B cell (primary cell): ENCODE measurements around the gene NKX1-2. TPM values are rescaled to one million over a fixed set of nuclear protein-coding genes. Genes with fewer than 3 reads are reported as not detected.

Experiments used
- ATAC-seq: fragments of 200-7000 bp; cut with Tn5 transposase; one replicate; pipeline ENCODE4 v1.10.0; 2021; ENCODE audit warnings: low read depth, mild to moderate bottlenecking, moderate number of reproducible peaks, moderate library complexity
- CTCF ChIA-PET: fragments of 350-600 bp; sonication (Branson Sonifier 250); formaldehyde crosslinking; loops from one replicate; lab custom pipeline; 2021; ENCODE audit warnings: antibody characterized with exemption, inconsistent platforms; lab: Charles Lee
- POLR2A ChIA-PET: fragments of 350-600 bp; sonication (Branson Sonifier 250); formaldehyde crosslinking; loops from one replicate; lab custom pipeline; 2021; ENCODE audit warnings: antibody characterized with exemption; lab: Charles Lee
- DNase-seq: peaks from one replicate; pipeline ENCODE4 v3.0.0; 2013
- H2AFZ ChIP-seq: 2 replicates; pipeline ENCODE4 v1.6.1; 2012; ENCODE audit warnings: mild to moderate bottlenecking, low read depth, low read length; ENCODE audit not compliant: insufficient read depth, poor library complexity, severe bottlenecking
- H3K27ac ChIP-seq, 2 donors: 1 replicate in 1 of 2; 2 replicates in 1 of 2; pipeline ENCODE4 v1.5.1; 2012 to 2013; ENCODE audit warnings: low read length in 2 of 2, mild to moderate bottlenecking in 2 of 2, moderate library complexity in 1 of 2
- H3K27me3 ChIP-seq, 4 experiments: fragments of 200-600 bp in 1 of 4; sonication (generic) in 1 of 4; replicated peaks in 1 of 4; 1 replicate in 2 of 4; 2 replicates in 2 of 4; pipeline versions ENCODE4 v1.6.1 to v1.7.0; 2013 to 2016; ENCODE audit warnings: low read length in 3 of 4, mild to moderate bottlenecking in 2 of 4, mixed read lengths in 1 of 4, moderate library complexity in 1 of 4; ENCODE audit not compliant: insufficient read depth in 4 of 4, control insufficient read depth in 3 of 4; ENCODE audit errors: control extremely low read depth in 1 of 4
- H3K36me3 ChIP-seq, 2 experiments: replicated peaks in 1 of 2; 1 replicate in 1 of 2; 2 replicates in 1 of 2; pipeline versions ENCODE4 v1.6.1 to v1.7.1; 2013; ENCODE audit warnings: low read length in 1 of 2; ENCODE audit not compliant: insufficient read depth in 2 of 2, control insufficient read depth in 1 of 2; ENCODE audit errors: control extremely low read depth in 1 of 2, extremely low read depth in 1 of 2
- H3K4me1 ChIP-seq, 2 donors: fragments of 200-600 bp in 1 of 2; sonication (generic) in 1 of 2; 1 replicate in 1 of 2; 2 replicates in 1 of 2; pipeline versions ENCODE4 v1.5.1 to v1.6.1; 2013 to 2017; ENCODE audit warnings: low read length in 2 of 2; ENCODE audit not compliant: control insufficient read depth in 2 of 2, insufficient read depth in 2 of 2
- H3K4me2 ChIP-seq: replicated peaks from 2 replicates; pipeline ENCODE3; 2012; ENCODE audit warnings: mild to moderate bottlenecking, low read depth, low read length; ENCODE audit not compliant: poor library complexity, severe bottlenecking
- H3K4me3 ChIP-seq, 5 experiments: fragments of 200-600 bp in 1 of 5; sonication (generic) in 1 of 5; 1 replicate in 3 of 5; 2 replicates in 2 of 5; pipeline versions ENCODE4 v1.5.1 to v1.7.0; 2011 to 2016; ENCODE audit warnings: low read length in 4 of 5, mild to moderate bottlenecking in 4 of 5, low read depth in 2 of 5, control low read depth in 1 of 5, moderate library complexity in 1 of 5; ENCODE audit not compliant: insufficient read depth in 1 of 5; ENCODE audit errors: control extremely low read depth in 1 of 5, extremely low read depth in 1 of 5
- H3K79me2 ChIP-seq: fragments of 200-600 bp; sonication (generic); one replicate; pipeline ENCODE4 v1.6.0; 2016; ENCODE audit warnings: low read length; ENCODE audit not compliant: control insufficient read depth, insufficient read depth
- H3K9ac ChIP-seq: fragments of 200-600 bp; sonication (generic); 2 replicates; pipeline ENCODE4 v1.6.1; 2017; ENCODE audit warnings: mild to moderate bottlenecking, low read length, moderate library complexity
- H3K9me3 ChIP-seq, 3 donors: one replicate each; pipeline versions ENCODE4 v1.6.1 to v1.7.1; 2013; ENCODE audit warnings: low read length in 2 of 3; ENCODE audit not compliant: control insufficient read depth in 2 of 3, insufficient read depth in 1 of 3; ENCODE audit errors: control extremely low read depth in 1 of 3
- H4K20me1 ChIP-seq: 2 replicates; pipeline ENCODE4 v1.6.0; 2012; ENCODE audit warnings: mild to moderate bottlenecking, low read length; ENCODE audit not compliant: insufficient read depth, control insufficient read depth, poor library complexity, severe bottlenecking
- H3K27ac Mint-ChIP-seq: one replicate; pipeline ENCODE4 v1.8.0; 2021; ENCODE audit warnings: mixed read lengths
- H3K27me3 Mint-ChIP-seq: one replicate; pipeline ENCODE4 v1.8.0; 2021; ENCODE audit warnings: mixed read lengths
- H3K4me1 Mint-ChIP-seq: one replicate; pipeline ENCODE4 v1.8.0; 2021; ENCODE audit warnings: mixed read lengths
- H3K4me3 Mint-ChIP-seq: one replicate; pipeline ENCODE4 v1.8.0; 2021; ENCODE audit warnings: mixed read lengths
- H3K9me3 Mint-ChIP-seq: one replicate; pipeline ENCODE4 v1.8.0; 2022; ENCODE audit warnings: mixed read lengths; ENCODE audit not compliant: insufficient read depth
- EZH2 ChIP-seq: IDR thresholded peaks from 2 replicates; pipeline ENCODE4 v1.6.1; 2012; ENCODE audit warnings: borderline replicate concordance, low read depth, mild to moderate bottlenecking, moderate library complexity, low read length; ENCODE audit not compliant: insufficient read depth, poor library complexity, severe bottlenecking
- WGBS: methylation state at CpG from one replicate; pipeline ENCODE4 v1.1.5; 2013; ENCODE audit warnings: missing lambda C conversion rate; ENCODE audit not compliant: insufficient coverage; 5-methylcytosine and 5-hydroxymethylcytosine counted together
- intact Hi-C: fragments of 100-400 bp; cut with micrococcal nuclease; formaldehyde crosslinking; loops from one replicate; pipeline ENCODE4 v1.10.0; 2022
- polyA plus RNA-seq: library from polyadenylated mRNA; depleted of rRNA; stranded (reverse); fragments of >200 nt; gene quantifications from 2 replicates; pipeline ENCODE4 v1.2.3, GENCODE V29; 2012
- total RNA-seq, 2 donors: library from RNA; stranded (reverse); fragments of 120-200 nt in 1 of 2; gene quantifications; 1 replicate in 1 of 2; 2 replicates in 1 of 2; pipeline versions ENCODE4 v1.2.3 to v1.2.4, GENCODE V29; 2013 to 2022
- TF ChIP-seq, protein P1 (sequence below): fragments of 200-600 bp; IDR thresholded peaks from one replicate; pipeline ENCODE4 v1.8.0; 2022; ENCODE audit warnings: antibody characterized with exemption, mild to moderate bottlenecking

The NKX1-2 gene
- total and polyA plus RNA-seq, 2 donors (not counting 1 experiment from before 2014, with no cell fraction given): not detected

- H3K27me3 ChIP-seq: peaks cover 0 to 22% (median 5%) of the 10 kb centered on the region in 4 experiments
- peak overlapping the region; percentile 90 for H3K4me2 ChIP-seq
- peaks cover 14% of the 10 kb centered on the region for H3K27me3 Mint-ChIP-seq
- H3K4me1 Mint-ChIP-seq: peaks cover 16% of the 10 kb centered on the region
- ATAC-seq (peak; percentile 20), DNase-seq (peak; percentile 69)
- no peaks in the 10 kb centered on the region for H3K9me3 Mint-ChIP-seq
- intact Hi-C loops: loop anchor here (1.0 to 10.0 kb wide), 6 partner anchors 15 to 499 kb away; partner anchors contain the start of genes ABRAXAS2 and FAM53B
- no peaks in the 10 kb centered on the region for H3K36me3 ChIP-seq
- no peak for TF ChIP-seq EZH2
- TF ChIP-seq, protein P1, sequence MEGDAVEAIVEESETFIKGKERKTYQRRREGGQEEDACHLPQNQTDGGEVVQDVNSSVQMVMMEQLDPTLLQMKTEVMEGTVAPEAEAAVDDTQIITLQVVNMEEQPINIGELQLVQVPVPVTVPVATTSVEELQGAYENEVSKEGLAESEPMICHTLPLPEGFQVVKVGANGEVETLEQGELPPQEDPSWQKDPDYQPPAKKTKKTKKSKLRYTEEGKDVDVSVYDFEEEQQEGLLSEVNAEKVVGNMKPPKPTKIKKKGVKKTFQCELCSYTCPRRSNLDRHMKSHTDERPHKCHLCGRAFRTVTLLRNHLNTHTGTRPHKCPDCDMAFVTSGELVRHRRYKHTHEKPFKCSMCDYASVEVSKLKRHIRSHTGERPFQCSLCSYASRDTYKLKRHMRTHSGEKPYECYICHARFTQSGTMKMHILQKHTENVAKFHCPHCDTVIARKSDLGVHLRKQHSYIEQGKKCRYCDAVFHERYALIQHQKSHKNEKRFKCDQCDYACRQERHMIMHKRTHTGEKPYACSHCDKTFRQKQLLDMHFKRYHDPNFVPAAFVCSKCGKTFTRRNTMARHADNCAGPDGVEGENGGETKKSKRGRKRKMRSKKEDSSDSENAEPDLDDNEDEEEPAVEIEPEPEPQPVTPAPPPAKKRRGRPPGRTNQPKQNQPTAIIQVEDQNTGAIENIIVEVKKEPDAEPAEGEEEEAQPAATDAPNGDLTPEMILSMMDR: no peak
- WGBS: 7% methylated on average over 56 of the region's 64 CpGs
- H4K20me1 ChIP-seq: no peaks in the 10 kb centered on the region
- peak overlapping the region; percentile 26 to 83 (median 64) for H3K4me3 ChIP-seq
- peaks cover 20% of the 10 kb centered on the region for H3K79me2 ChIP-seq
- peak overlapping the region; percentile 70 for H3K9ac ChIP-seq
- peak overlapping the region in 1 of 2 donors; percentile 80 for H3K27ac ChIP-seq
- ChIA-PET POLR2A (interaction anchor here (1.0 kb wide), 2 partner anchors 14 to 43 kb away, joined by 3 read pairs; partner anchors contain the start of gene LHPP), CTCF (interaction anchor here (0.6 to 3.0 kb wide), 8 partner anchors 10 to 550 kb away, joined by 3 to 8 read pairs (median 4); partner anchors contain the start of gene LHPP)
- H3K27ac Mint-ChIP-seq: no peak overlapping the region
- H3K4me1 ChIP-seq: peaks cover 10 to 13% of the 10 kb centered on the region in 2 donors
- peak overlapping the region; percentile 85 for H3K4me3 Mint-ChIP-seq
- H2AFZ ChIP-seq: peak overlapping the region; percentile 87
- H3K9me3 ChIP-seq: no peaks in the 10 kb centered on the region
These were observed 31.7 kb downstream of the NKX1-2 start for GRCh38 chr10:124417895-124418725.
